Aorta (tissue), 5 donors: ENCODE results near the gene ANGEL2. TPM values are rescaled to one million over a fixed set of nuclear protein-coding genes. Genes with fewer than 3 reads are reported as not detected.

ENCODE experiments used
- ATAC-seq: fragments of 200-7000 bp; cut with Tn5 transposase; one replicate; pipeline ENCODE4 v1.9.1; 2022; ENCODE audit warnings: moderate library complexity; ENCODE audit not compliant: low FRiP score
- DNase-seq, 2 donors: peaks; one replicate each; pipeline ENCODE4 v3.0.0-alpha.2; 2020
- H3K27ac ChIP-seq, 2 donors: one replicate each; pipeline ENCODE4 v1.5.1; 2013; ENCODE audit warnings: low read length in 2 of 2, mild to moderate bottlenecking in 2 of 2, moderate library complexity in 2 of 2, control low read depth in 1 of 2, inconsistent platforms in 1 of 2, low read depth in 1 of 2
- H3K27me3 ChIP-seq, 2 donors: one replicate each; pipeline ENCODE4 v1.6.1; 2013; ENCODE audit warnings: control low read depth in 1 of 2, low read length in 1 of 2, mild to moderate bottlenecking in 1 of 2, moderate library complexity in 1 of 2; ENCODE audit not compliant: insufficient read depth in 2 of 2, control insufficient read depth in 1 of 2
- H3K36me3 ChIP-seq, 2 donors: one replicate each; pipeline ENCODE4 v1.6.1; 2013; ENCODE audit warnings: control low read depth in 1 of 2, low read length in 1 of 2, mild to moderate bottlenecking in 1 of 2; ENCODE audit not compliant: insufficient read depth in 2 of 2, control insufficient read depth in 1 of 2
- H3K4me1 ChIP-seq, 2 donors: one replicate each; pipeline ENCODE4 v1.6.1; 2013; ENCODE audit warnings: low read length in 2 of 2, control low read depth in 1 of 2, mild to moderate bottlenecking in 1 of 2, moderate library complexity in 1 of 2; ENCODE audit not compliant: insufficient read depth in 2 of 2, control insufficient read depth in 1 of 2
- H3K4me3 ChIP-seq, 2 donors: one replicate each; pipeline ENCODE4 v1.5.1; 2013; ENCODE audit warnings: low read length in 2 of 2, control low read depth in 1 of 2, mild to moderate bottlenecking in 1 of 2
- H3K9me3 ChIP-seq: one replicate; pipeline ENCODE4 v1.6.1; 2013; ENCODE audit warnings: mild to moderate bottlenecking, low read length; ENCODE audit not compliant: control insufficient read depth
- WGBS, 2 donors: extraction: QIAGEN DNeasy Blood & Tissue Kit; methylation state at CpG; one replicate each; pipeline ENCODE4 v1.1.7; 2013; 5-methylcytosine and 5-hydroxymethylcytosine counted together
- intact Hi-C, 2 donors: fragments of 100-400 bp; cut with DNase I; formaldehyde crosslinking; loops; one replicate each; pipeline versions ENCODE4 v1.14.2 to v1.15.0; 2022
- polyA plus RNA-seq, 2 donors: library from polyadenylated mRNA; stranded (reverse); fragments of 200-250 nt; gene quantifications; one replicate each; pipeline ENCODE4 v1.2.3, GENCODE V29; 2013
- total RNA-seq, 2 donors: library from RNA; stranded (reverse); fragmentation: NEBNext Ultra II Directional; extraction: Animal tissue kit (Norgen Biotek cat#: 25700); gene quantifications; one replicate each; pipeline ENCODE4 v1.2.1, GENCODE V29; 2021
- donor health status: healthy with polysubstance abuse.
- donor health status: Bipolar disorder and iron deficiency.
- donor health status: DM: no; HTN: no; CAD: no.
- donor health status: DM: no; HTN: no; CAD: no.
- donor health status: DM: yes; HTN: yes; CAD: no.

The ANGEL2 gene
- total and polyA plus RNA-seq, 4 donors, result 10.6 to 40.4 (median 29.1) TPM

DNA sequence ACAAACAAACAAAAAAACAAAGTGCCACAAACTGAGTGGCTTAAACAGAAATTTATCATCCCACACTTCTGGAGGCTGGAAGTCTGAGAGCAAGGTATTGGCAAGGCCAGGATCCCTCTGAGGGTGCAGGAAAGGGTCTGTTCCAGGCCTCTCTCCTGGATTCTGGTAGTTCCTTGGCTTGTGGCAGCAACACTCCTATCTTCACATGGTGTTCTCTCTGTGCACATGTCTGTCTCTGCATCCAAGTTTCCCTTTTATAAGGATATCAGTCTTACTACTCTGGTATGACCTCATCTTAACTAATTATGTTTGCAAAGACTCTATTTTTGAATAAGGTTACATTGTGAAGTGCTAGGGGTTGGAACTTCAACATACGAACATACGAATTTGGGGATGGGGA is 70.6 kb downstream of the ANGEL2 start:
- no peak for ATAC-seq
- Histone ChIP-seq H3K9me3 (no peaks in the 10 kb centered on the region), H3K4me1 (no peaks in the 10 kb centered on the region), H3K27ac (no peak overlapping the region), H3K4me3 (no peak overlapping the region), H3K36me3 (no peaks in the 10 kb centered on the region), H3K27me3 (no peaks in the 10 kb centered on the region)
- intact Hi-C loops, result no loop called here
- 83 to 85% methylated on average over 2 of the region's 2 CpGs for WGBS, 2 donors
- no peak for DNase-seq

- Histone ChIP-seq H3K9me3 (no peaks in the 10 kb centered on the region), H3K27ac (no peak overlapping the region), H3K4me1 (no peaks in the 10 kb centered on the region), H3K4me3 (no peak overlapping the region), H3K36me3 (no peaks in the 10 kb centered on the region), H3K27me3 (no peaks in the 10 kb centered on the region)
- intact Hi-C loops, result no loop called here
- ATAC-seq, result no peak
- DNase-seq, result no peak
- 88 to 92% methylated on average over 6 of the region's 6 CpGs for WGBS, 2 donors
Measured at GRCh38 chr1:212944229-212944901, 71.3 kb downstream of the ANGEL2 start.

- peaks cover 2% of the 10 kb centered on the region for H3K9me3 ChIP-seq
- no peak overlapping the region for H3K27ac ChIP-seq
- no peak for DNase-seq
- H3K36me3 ChIP-seq, result no peaks in the 10 kb centered on the region
- intact Hi-C loops, result no loop called here
- no peaks in the 10 kb centered on the region for H3K4me1 ChIP-seq
- H3K27me3 ChIP-seq, result no peaks in the 10 kb centered on the region
- 83 to 85% methylated on average over 4 of the region's 4 CpGs for WGBS, 2 donors
- no peak for ATAC-seq
- H3K4me3 ChIP-seq, result no peak overlapping the region
Measured at GRCh38 chr1:212943393-212943710, 72.3 kb downstream of the ANGEL2 start.

- no peak for ATAC-seq
- H3K27ac ChIP-seq, result no peak overlapping the region
- H3K9me3 ChIP-seq, result peaks cover 2% of the 10 kb centered on the region
- no peaks in the 10 kb centered on the region for H3K27me3 ChIP-seq
- 79% methylated on average over 6 of the region's 6 CpGs for WGBS, 2 donors
- H3K4me3 ChIP-seq, result no peak overlapping the region
- H3K4me1 ChIP-seq, result no peaks in the 10 kb centered on the region
- H3K36me3 ChIP-seq, result no peaks in the 10 kb centered on the region
- DNase-seq, result no peak
- intact Hi-C loops, result no loop called here
Measured at GRCh38 chr1:212942679-212943392, 72.8 kb downstream of the ANGEL2 start.

Other genes with a start within 250 kb of the ANGEL2 start
- 10 to 100 TPM; 26.3 to 30.5 TPM for gene NSL1, start 224.1 kb downstream of the ANGEL2 start, total RNA-seq
- gene NSL1, start 224.1 kb downstream of the ANGEL2 start, polyA plus RNA-seq, result 10 to 100 TPM; 17.7 to 29.2 TPM
- gene TATDN3, start 224.0 kb downstream of the ANGEL2 start, total RNA-seq, result 10 to 100 TPM; 10.9 to 11.4 TPM
- 10 to 100 TPM; 10.1 to 27.0 TPM for gene TATDN3, start 224.0 kb downstream of the ANGEL2 start, polyA plus RNA-seq
- under 1 TPM in 1 of 2 donors, not detected in 1; 0.78 TPM for gene SPATA45, start 168.2 kb downstream of the ANGEL2 start, total RNA-seq
- gene SPATA45, start 168.2 kb downstream of the ANGEL2 start, polyA plus RNA-seq, result not detected
- gene FLVCR1, start 157.6 kb downstream of the ANGEL2 start, total RNA-seq, result 1 to 10 TPM; 6.9 to 7.7 TPM
- 1 to 10 TPM; 2.6 to 3.0 TPM for gene FLVCR1, start 157.6 kb downstream of the ANGEL2 start, polyA plus RNA-seq
- 1 to 10 TPM in 1 of 2 donors, under 1 TPM in 1; 0.29 to 1.8 TPM for gene VASH2, start 65.3 kb downstream of the ANGEL2 start, total RNA-seq
- gene VASH2, start 65.3 kb downstream of the ANGEL2 start, polyA plus RNA-seq, result under 1 TPM; 0.26 to 0.38 TPM
- gene RPS6KC1, start 35.4 kb upstream of the ANGEL2 start, total RNA-seq, result 10 to 100 TPM; 24.3 to 26.7 TPM
- gene RPS6KC1, start 35.4 kb upstream of the ANGEL2 start, polyA plus RNA-seq, result 10 to 100 TPM in 1 of 2 donors, 1 to 10 TPM in 1; 7.4 to 10.3 TPM